HepG2 (cell line): ENCODE results near the gene CHMP1A. TPM values are rescaled to one million over a fixed set of nuclear protein-coding genes. Genes with fewer than 3 reads are reported as not detected.
A peak's percentile ranks its signal among the peaks of the same experiment; 100 is the strongest.

ENCODE experiments used
- ATF6 ChIP-seq: sonication (generic); formaldehyde crosslinking; conservative IDR thresholded peaks from 2 replicates; pipeline ENCODE4 v1.4.0; 2020; ENCODE audit warnings: missing genetic modification reagents
- CCAR2 ChIP-seq: fragments of 200-400 bp; formaldehyde crosslinking; optimal IDR thresholded peaks from 2 replicates; pipeline ENCODE3; 2018; ENCODE audit warnings: low read depth, mild to moderate bottlenecking, low read length, moderate library complexity
- CREB3 ChIP-seq: sonication (generic); formaldehyde crosslinking; IDR thresholded peaks from 2 replicates; pipeline ENCODE4 v1.5.0; 2020; ENCODE audit warnings: missing genetic modification reagents
- ELF4 ChIP-seq: sonication (generic); formaldehyde crosslinking; IDR thresholded peaks from 2 replicates; pipeline ENCODE4 v1.5.0; 2020; ENCODE audit warnings: missing genetic modification reagents, mild to moderate bottlenecking, moderate library complexity, borderline replicate concordance
- FOXP1 ChIP-seq, 2 experiments: fragments of 450-650 bp in 1 of 2; IDR thresholded peaks; 2 replicates each; pipeline ENCODE4 v1.6.1; 2017 to 2018; ENCODE audit warnings: antibody characterized with exemption in 1 of 2
- HOXA3 ChIP-seq: sonication (generic); formaldehyde crosslinking; IDR thresholded peaks from 2 replicates; pipeline ENCODE4 v1.5.0; 2020; ENCODE audit warnings: missing genetic modification reagents
- KDM4B ChIP-seq: sonication (generic); formaldehyde crosslinking; IDR thresholded peaks from 2 replicates; pipeline ENCODE4 v1.4.0; 2020; ENCODE audit warnings: missing genetic modification reagents
- MED13 ChIP-seq: sonication (generic); formaldehyde crosslinking; IDR thresholded peaks from 2 replicates; pipeline ENCODE4 v1.5.0; 2020; ENCODE audit warnings: missing genetic modification reagents
- MXD4 ChIP-seq: IDR thresholded peaks from 2 replicates; pipeline ENCODE4 v1.6.1; 2016; ENCODE audit warnings: mild to moderate bottlenecking, missing biosample characterization, missing genetic modification reagents
- MXI1 ChIP-seq: IDR thresholded peaks from 3 replicates; pipeline ENCODE4 v1.6.1; 2012; ENCODE audit warnings: low read depth, low read length, inconsistent platforms, borderline replicate concordance
- NFYC ChIP-seq: IDR thresholded peaks from 2 replicates; pipeline ENCODE4 v1.6.1; 2016; ENCODE audit warnings: missing genetic modification reagents, missing compliant biosample characterization
- NR1H2 ChIP-seq: sonication (generic); formaldehyde crosslinking; IDR thresholded peaks from 2 replicates; pipeline ENCODE4 v1.8.1; 2022; ENCODE audit warnings: low read depth, missing genetic modification reagents, borderline replicate concordance
- PRDM15 ChIP-seq: sonication (generic); formaldehyde crosslinking; IDR thresholded peaks from 2 replicates; pipeline ENCODE4 v1.4.0; 2020; ENCODE audit warnings: missing genetic modification reagents
- RBM22 ChIP-seq: fragments of 200-400 bp; formaldehyde crosslinking; optimal IDR thresholded peaks from 2 replicates; pipeline ENCODE3; 2017; ENCODE audit warnings: mild to moderate bottlenecking, low read length, moderate library complexity
- RBM39 ChIP-seq: fragments of 200-400 bp; formaldehyde crosslinking; IDR thresholded peaks from one replicate; pipeline ENCODE4 v1.6.1; 2018; ENCODE audit warnings: antibody characterized with exemption, mild to moderate bottlenecking, low read depth, low read length; ENCODE audit not compliant: poor library complexity, severe bottlenecking
- TBP ChIP-seq: sonication (generic); formaldehyde crosslinking; IDR thresholded peaks from 2 replicates; pipeline ENCODE4 v1.5.0; 2020; ENCODE audit warnings: missing genetic modification reagents
- ZFP62 ChIP-seq: sonication (generic); formaldehyde crosslinking; IDR thresholded peaks from 2 replicates; pipeline ENCODE4 v1.4.0; 2020; ENCODE audit warnings: missing genetic modification reagents
- ZNF282 ChIP-seq: fragments of 450-650 bp; IDR thresholded peaks from 2 replicates; pipeline ENCODE4 v1.6.1; 2018; ENCODE audit not compliant: partially characterized antibody
- ZNF33A ChIP-seq: sonication (generic); formaldehyde crosslinking; IDR thresholded peaks from 2 replicates; pipeline ENCODE4 v1.5.1; 2020; ENCODE audit warnings: missing genetic modification reagents, mild to moderate bottlenecking, moderate library complexity, borderline replicate concordance
- ZNF616 ChIP-seq: sonication (generic); formaldehyde crosslinking; IDR thresholded peaks from 2 replicates; pipeline ENCODE4 v1.5.0; 2020; ENCODE audit warnings: low read depth, mild to moderate bottlenecking, missing genetic modification reagents
- ZSCAN29 ChIP-seq: sonication (generic); formaldehyde crosslinking; conservative IDR thresholded peaks from 2 replicates; pipeline ENCODE4 v1.4.0; 2020; ENCODE audit warnings: mild to moderate bottlenecking, missing genetic modification reagents
- polyA plus RNA-seq, 8 experiments: library from polyadenylated mRNA; depleted of rRNA in 3 of 8; stranded (reverse) in 7 of 8; unstranded in 1 of 8; fragments of >200 nt; fragmentation: Illumina TruSeq in 4 of 8; extraction: Trizol in 4 of 8; gene quantifications; 2 replicates each; pipeline versions ENCODE4 v1.2.1 to v1.2.3, GENCODE V29; 2011 to 2016; ENCODE audit warnings: low read depth in 4 of 8, missing spikeins in 1 of 8, mixed read lengths in 1 of 8; ENCODE audit not compliant: insufficient read depth in 1 of 8
- total RNA-seq, 5 experiments: library from RNA; depleted of rRNA; stranded (reverse); fragments of >200 nt; fragmentation: Illumina TruSeq; extraction: Trizol; gene quantifications; 2 replicates each; pipeline ENCODE4 v1.2.3, GENCODE V29; 2016; ENCODE audit warnings: low read depth in 1 of 5
- TF ChIP-seq, protein P1 (sequence below): sonication (generic); formaldehyde crosslinking; IDR thresholded peaks from 2 replicates; pipeline ENCODE4 v1.5.0; 2020; ENCODE audit warnings: missing genetic modification reagents

The CHMP1A gene
- total and polyA plus RNA-seq, 2 of the 13 experiments (the other 11 are each of a cell fraction or from before 2014, with no cell fraction given) = 69.4 to 73.3 TPM

DNA sequence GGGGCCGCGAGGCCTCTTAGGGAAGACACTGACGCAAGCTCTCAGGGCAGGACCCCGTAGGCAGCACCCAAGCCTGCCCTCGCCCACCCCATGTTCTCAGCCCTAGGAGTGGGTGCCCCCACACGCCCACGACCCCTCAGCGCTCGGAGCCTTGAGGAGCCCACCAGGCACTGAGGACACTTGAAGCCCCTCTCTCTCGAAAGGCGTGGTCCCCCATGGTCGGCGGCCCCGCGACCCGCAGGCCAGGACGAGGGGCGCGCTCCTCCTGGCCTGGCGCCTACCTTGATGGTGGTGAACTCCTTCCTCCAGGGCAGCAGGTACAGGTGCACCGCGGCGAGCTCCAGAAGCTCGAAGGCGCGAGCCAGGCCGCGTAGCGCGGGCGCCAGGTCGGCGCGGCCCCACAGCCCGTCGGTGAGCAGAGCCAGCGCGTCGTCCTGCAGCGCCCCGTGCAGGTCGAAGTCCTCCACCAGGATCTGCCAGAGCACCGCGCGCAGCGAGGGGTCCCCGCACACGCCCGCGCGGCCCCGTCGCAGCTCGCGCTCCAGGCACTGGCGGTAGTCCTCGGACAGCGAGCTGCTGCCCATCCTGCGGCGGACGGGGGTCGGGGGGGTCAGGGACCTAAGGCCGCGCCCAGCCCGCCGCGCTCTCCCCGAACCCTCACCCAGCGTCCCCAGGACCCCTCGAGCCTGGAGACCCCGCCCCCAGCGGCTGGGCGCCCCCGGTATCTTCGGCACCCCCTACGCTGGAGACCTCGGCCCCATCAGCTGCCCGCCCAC lies 43.3 kb upstream of the CHMP1A start (continued):
- 0 out of 2 replicates have a peak, but pooled peaks have one; percentile 15 for TF ChIP-seq PRDM15 (CRISPR knock-in tag)
- TF ChIP-seq ATF6 (CRISPR knock-in tag) = no peak
- TF ChIP-seq NFYC = 0 out of 2 replicates have a peak, but pooled peaks have one; percentile 23
- peak; percentile 18; the same call in 1 of the 2 replicates for TF ChIP-seq ZNF33A
- no peak for TF ChIP-seq KDM4B (CRISPR knock-in tag)
- no peak for TF ChIP-seq ZNF282
- peak; percentile 55; the same call in 1 of the 2 replicates for TF ChIP-seq HOXA3 (CRISPR knock-in tag)
- peak; percentile 79; the same call in 1 of the 2 replicates for TF ChIP-seq MXD4 (CRISPR knock-in tag)
- TF ChIP-seq MXI1 = peak; percentile 80; the same call in 1 of the 3 replicates
- no peak for TF ChIP-seq FOXP1 (IDR thresholded peaks at IDR 0.05)
- TF ChIP-seq FOXP1 (CRISPR knock-in tag; IDR thresholded peaks at IDR 0.05) = no peak
- no peak for TF ChIP-seq ZSCAN29 (CRISPR knock-in tag)
- 0 out of 2 replicates have a peak, but pooled peaks have one; percentile 48 for TF ChIP-seq ZFP62 (CRISPR knock-in tag)
- no peak for TF ChIP-seq RBM39
- no peak for TF ChIP-seq ZNF616 (CRISPR knock-in tag)
- TF ChIP-seq, protein P1, sequence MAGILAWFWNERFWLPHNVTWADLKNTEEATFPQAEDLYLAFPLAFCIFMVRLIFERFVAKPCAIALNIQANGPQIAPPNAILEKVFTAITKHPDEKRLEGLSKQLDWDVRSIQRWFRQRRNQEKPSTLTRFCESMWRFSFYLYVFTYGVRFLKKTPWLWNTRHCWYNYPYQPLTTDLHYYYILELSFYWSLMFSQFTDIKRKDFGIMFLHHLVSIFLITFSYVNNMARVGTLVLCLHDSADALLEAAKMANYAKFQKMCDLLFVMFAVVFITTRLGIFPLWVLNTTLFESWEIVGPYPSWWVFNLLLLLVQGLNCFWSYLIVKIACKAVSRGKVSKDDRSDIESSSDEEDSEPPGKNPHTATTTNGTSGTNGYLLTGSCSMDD (CRISPR knock-in tag) = no peak; the same call in 1 of the 2 replicates
- peak; percentile 95; the same call in 1 of the 2 replicates for TF ChIP-seq CREB3 (CRISPR knock-in tag)
- TF ChIP-seq ELF4 (CRISPR knock-in tag) = no peak
- no peak for TF ChIP-seq RBM22
- TF ChIP-seq NR1H2 = no peak
- TF ChIP-seq MED13 (CRISPR knock-in tag) = peak; percentile 23; the same call in 1 of the 2 replicates
- TF ChIP-seq TBP (CRISPR knock-in tag) = 0 out of 2 replicates have a peak, but pooled peaks have one; percentile 28
- TF ChIP-seq CCAR2 = no peak
